PC-9 (cell line): ENCODE measurements around the gene SRGAP1. TPM values are rescaled to one million over a fixed set of nuclear protein-coding genes. Genes with fewer than 3 reads are reported as not detected.

Source experiments
- BruUV-seq: library from RNA; stranded (reverse); fragments of 400-500 nt; replicated peaks from 2 replicates; lab custom pipeline; 2021; lab: Mats Ljungman, UMichigan
- CTCF ChIA-PET: fragments of 300-600 bp; sonication (Branson Sonifier 250); formaldehyde crosslinking; loops from one replicate; lab custom pipeline; 2022; ENCODE audit warnings: antibody characterized with exemption; lab: Charles Lee
- POLR2A ChIA-PET: fragments of 300-600 bp; sonication (Branson Sonifier 250); formaldehyde crosslinking; loops from one replicate; lab custom pipeline; 2022; ENCODE audit warnings: antibody characterized with exemption; ENCODE audit not compliant: unreplicated experiment; lab: Charles Lee
- DNase-seq, 2 experiments: peaks; one replicate each; pipeline versions ENCODE4 v3.0.0 to v3.0.0-alpha.2; 2015 to 2022; ENCODE audit warnings: mixed read lengths in 1 of 2
- H2AFZ ChIP-seq: fragments of 200-600 bp; sonication (generic); 2 replicates; pipeline ENCODE4 v1.8.1; 2017; ENCODE audit warnings: antibody characterized with exemption
- H3F3A ChIP-seq: fragments of 200-600 bp; sonication (generic); 2 replicates; pipeline ENCODE4 v1.8.1; 2017; ENCODE audit warnings: antibody characterized with exemption, mild to moderate bottlenecking, low read depth; ENCODE audit not compliant: insufficient read depth
- H3K27ac ChIP-seq: fragments of 200-600 bp; sonication (generic); 2 replicates; pipeline ENCODE4 v1.6.1; 2016; ENCODE audit warnings: mixed run types
- H3K27me3 ChIP-seq: fragments of 200-600 bp; sonication (generic); 2 replicates; pipeline ENCODE4 v1.6.1; 2016; ENCODE audit warnings: low read depth, mixed run types; ENCODE audit not compliant: insufficient read depth
- H3K36me3 ChIP-seq: fragments of 200-600 bp; sonication (generic); 2 replicates; pipeline ENCODE4 v1.6.1; 2016; ENCODE audit warnings: low read depth, mixed run types
- H3K4me1 ChIP-seq: fragments of 200-600 bp; sonication (generic); replicated peaks from 2 replicates; pipeline ENCODE4 v1.6.1; 2016; ENCODE audit warnings: mixed run types; ENCODE audit not compliant: insufficient read depth
- H3K4me2 ChIP-seq: fragments of 200-600 bp; sonication (generic); 2 replicates; pipeline ENCODE4 v1.6.1; 2017; ENCODE audit warnings: mixed run types
- H3K4me3 ChIP-seq: fragments of 200-600 bp; sonication (generic); 2 replicates; pipeline ENCODE4 v1.6.1; 2016; ENCODE audit warnings: mixed run types
- H3K79me2 ChIP-seq: fragments of 200-600 bp; sonication (generic); 2 replicates; pipeline ENCODE4 v1.6.1; 2017; ENCODE audit warnings: low read depth, mixed run types
- H3K9me2 ChIP-seq: fragments of 200-600 bp; sonication (generic); 2 replicates; pipeline ENCODE4 v1.8.1; 2017; ENCODE audit warnings: mild to moderate bottlenecking; ENCODE audit not compliant: insufficient read depth
- H3K9me3 ChIP-seq: fragments of 200-600 bp; sonication (generic); 2 replicates; pipeline ENCODE4 v1.8.1; 2016; ENCODE audit warnings: low read depth; ENCODE audit not compliant: insufficient read depth
- H4K20me1 ChIP-seq: fragments of 200-600 bp; sonication (generic); 2 replicates; pipeline ENCODE4 v1.8.1; 2017; ENCODE audit not compliant: insufficient read depth
- CTCF ChIP-seq: fragments of 200-600 bp; sonication (generic); conservative IDR thresholded peaks from 2 replicates; pipeline ENCODE4 v1.6.1; 2017; ENCODE audit warnings: mixed run types, antibody characterized with exemption, mild to moderate bottlenecking, moderate library complexity
- EZH2 ChIP-seq: fragments of 200-600 bp; sonication (generic); IDR thresholded peaks from 2 replicates; pipeline ENCODE4 v1.8.0; 2017; ENCODE audit warnings: antibody characterized with exemption, low read depth
- intact Hi-C: fragments of 100-400 bp; cut with micrococcal nuclease; formaldehyde crosslinking; loops from one replicate; pipeline ENCODE4 v1.10.0; 2022; ENCODE audit not compliant: unreplicated experiment
- total RNA-seq: library from RNA; stranded (reverse); gene quantifications from 2 replicates; pipeline ENCODE4 v1.2.3, GENCODE V29; 2021

SRGAP1 gene
- total RNA-seq, 1 experiment from 2014 or later: 24.5 TPM

- H3K4me3 ChIP-seq: no peak overlapping the region
- no peaks in the 10 kb centered on the region for H3K27me3 ChIP-seq
- no peaks in the 10 kb centered on the region for H3K36me3 ChIP-seq
- H3K9me2 ChIP-seq: no peaks in the 10 kb centered on the region
- ChIA-PET CTCF (no interaction called here), POLR2A (no interaction called here)
- no peak overlapping the region for H2AFZ ChIP-seq
- no peaks in the 10 kb centered on the region for H3K4me1 ChIP-seq
- TF ChIP-seq EZH2 (no peak), CTCF (no peak)
- H4K20me1 ChIP-seq: no peaks in the 10 kb centered on the region
- H3F3A ChIP-seq: no peaks in the 10 kb centered on the region
- no peaks in the 10 kb centered on the region for H3K79me2 ChIP-seq
- no peak overlapping the region for H3K4me2 ChIP-seq
- H3K27ac ChIP-seq: no peak overlapping the region
- intact Hi-C loops: no loop called here
- DNase-seq: no peak
- no TSS peak for BruUV-seq
- H3K9me3 ChIP-seq: no peaks in the 10 kb centered on the region
Observed at GRCh38 chr12:63822352-63822751, 22.1 kb upstream of the SRGAP1 start.

- TF ChIP-seq CTCF: no peak
- TF ChIP-seq EZH2: no peak
- Histone ChIP-seq H3K9me2 (no peaks in the 10 kb centered on the region), H3F3A (no peaks in the 10 kb centered on the region), H3K9me3 (no peaks in the 10 kb centered on the region), H4K20me1 (no peaks in the 10 kb centered on the region), H2AFZ (no peak overlapping the region), H3K4me1 (no peaks in the 10 kb centered on the region), H3K36me3 (no peaks in the 10 kb centered on the region), H3K4me2 (no peak overlapping the region), H3K27me3 (no peaks in the 10 kb centered on the region), H3K79me2 (no peaks in the 10 kb centered on the region), H3K4me3 (no peak overlapping the region), H3K27ac (no peak overlapping the region)
- no TSS peak for BruUV-seq
- no peak for DNase-seq
- intact Hi-C loops: no loop called here
- POLR2A ChIA-PET: no interaction called here
- CTCF ChIA-PET: no interaction called here
Observed at GRCh38 chr12:63823040-63823439, 21.5 kb upstream of the SRGAP1 start.

GRCh38 chr12:63826006-63826585, 18.4 kb upstream of the SRGAP1 start:
- intact Hi-C loops: loop anchor here (1.0 to 5.0 kb wide), 3 partner anchors 430 to 871 kb away; no protein-coding TSS in a partner anchor
- H3K9me2 ChIP-seq: no peaks in the 10 kb centered on the region
- H3K4me2 ChIP-seq: no peak overlapping the region
- H3K27me3 ChIP-seq: no peaks in the 10 kb centered on the region
- H3K4me1 ChIP-seq: no peaks in the 10 kb centered on the region
- no peak overlapping the region for H3K27ac ChIP-seq
- H4K20me1 ChIP-seq: no peaks in the 10 kb centered on the region
- ChIA-PET CTCF (interaction anchor here (0.5 to 0.6 kb wide), 2 partner anchors 742 to 1026 kb away, joined by 4 to 5 read pairs; no protein-coding TSS in a partner anchor), POLR2A (interaction anchor here (0.6 kb wide), 1 partner anchor 395 kb away, joined by 4 read pairs; no protein-coding TSS in a partner anchor)
- DNase-seq: peak in 1 of 2 experiments; percentile 49
- H3K79me2 ChIP-seq: no peaks in the 10 kb centered on the region
- no TSS peak for BruUV-seq
- TF ChIP-seq EZH2: no peak
- TF ChIP-seq CTCF: peak; percentile 85
- no peak overlapping the region for H3K4me3 ChIP-seq
- H3F3A ChIP-seq: no peaks in the 10 kb centered on the region
- no peaks in the 10 kb centered on the region for H3K36me3 ChIP-seq
- H2AFZ ChIP-seq: no peak overlapping the region
- peaks cover 3% of the 10 kb centered on the region; the same call in 1 of the 2 replicates for H3K9me3 ChIP-seq
